HG03039 (cell line): ENCODE data around the gene EPC1.
"Not testable (repeated sequence)": the region's sequence is repeated elsewhere in the genome, so short reads cannot be mapped to it uniquely, and the experiment has no call there.

Experiments used
- ATAC-seq: cut with Tn5 transposase; IDR thresholded peaks from one replicate; pipeline ENCODE4 v1.9.1; 2021; ENCODE audit warnings: mild to moderate bottlenecking, moderate library complexity; ENCODE audit not compliant: unreplicated experiment

Gene EPC1

GRCh38 chr10:32241946-32242345 lies 105.0 kb downstream of the EPC1 start:
- ATAC-seq: no peak

- ATAC-seq: no peak
These were observed 106.5 kb downstream of the EPC1 start for GRCh38 chr10:32240471-32240870.

GRCh38 chr10:32239769-32240168 lies 107.2 kb downstream of the EPC1 start:
- no peak for ATAC-seq

DNA sequence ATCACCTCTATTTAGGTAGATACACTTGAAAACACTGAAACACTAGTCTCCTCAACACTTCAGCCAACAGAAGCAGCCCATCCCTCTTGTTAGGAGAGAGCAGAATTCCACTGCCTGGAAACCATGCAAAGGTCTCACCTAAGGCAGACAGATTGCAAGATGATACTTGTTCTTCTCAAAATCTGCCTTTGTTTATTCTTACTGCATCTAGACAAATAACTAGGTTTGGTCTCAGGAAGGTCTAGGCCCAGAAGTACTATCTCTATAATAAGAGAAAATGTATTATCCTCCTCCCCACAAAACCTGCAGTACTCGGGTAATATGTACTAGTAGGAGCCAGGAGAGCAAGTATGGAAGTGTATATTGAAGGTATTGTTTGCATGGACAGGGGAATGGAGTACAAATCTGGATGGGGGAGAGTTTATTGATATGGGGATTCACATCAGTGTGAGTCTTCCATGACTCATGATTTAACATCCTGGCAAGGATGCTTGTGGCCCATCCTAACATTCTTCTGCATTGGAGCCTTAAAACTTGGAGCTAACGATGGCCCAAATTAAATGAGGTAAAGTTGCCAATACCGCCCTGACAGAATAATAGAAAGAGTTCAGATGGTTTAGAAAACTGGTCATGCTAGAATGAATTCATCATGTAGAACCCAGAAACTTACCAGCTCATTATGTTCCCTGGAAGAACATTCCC lies 109.2 kb downstream of the EPC1 start:
- ATAC-seq: no peak

DNA sequence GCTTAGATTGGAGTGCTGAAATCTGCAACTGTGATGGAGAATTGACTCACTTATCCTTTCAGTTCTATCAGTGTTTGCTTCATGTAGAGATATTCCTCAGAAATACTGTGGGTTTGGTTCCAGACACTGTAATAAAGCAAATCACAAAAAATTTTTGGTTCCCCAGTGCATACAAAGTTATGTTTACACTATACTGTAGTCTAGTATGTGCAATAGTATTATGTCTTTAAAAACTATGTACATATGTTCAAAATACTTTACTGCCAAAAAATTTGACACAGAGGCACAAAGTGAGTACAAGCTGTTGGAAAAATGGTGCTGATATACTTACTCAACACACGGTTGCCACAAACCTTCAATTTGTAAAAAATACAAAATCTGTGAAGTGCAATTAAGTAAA lies 112.5 kb downstream of the EPC1 start:
- no peak for ATAC-seq

- ATAC-seq: not testable (repeated sequence)
These were observed 113.6 kb downstream of the EPC1 start for GRCh38 chr10:32233375-32233774.

GRCh38 chr10:32232378-32232777 lies 114.6 kb downstream of the EPC1 start:
- ATAC-seq: no peak

- not testable (repeated sequence) for ATAC-seq
These were observed 117.2 kb downstream of the EPC1 start for GRCh38 chr10:32229788-32230187.

DNA sequence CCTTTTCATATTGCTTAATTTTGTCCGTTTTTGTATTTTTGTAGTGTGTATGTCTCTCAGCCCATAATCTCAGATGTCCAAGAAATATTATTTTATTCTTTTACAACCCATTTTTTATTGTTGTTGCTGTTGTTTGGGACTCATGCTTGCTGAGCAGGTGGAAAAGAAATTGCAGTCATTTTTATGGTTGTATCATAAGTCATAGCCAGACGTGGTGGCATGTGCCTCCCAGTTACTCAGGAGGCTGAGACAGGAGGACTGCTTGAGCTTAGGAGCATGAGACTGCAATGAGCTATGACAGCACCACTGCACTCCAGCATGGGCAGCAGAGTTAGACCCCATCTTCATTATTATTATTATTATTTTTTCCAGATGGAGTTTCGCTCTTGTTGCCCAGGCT lies 117.8 kb downstream of the EPC1 start:
- ATAC-seq: no peak

GRCh38 chr10:32227802-32228201 lies 119.2 kb downstream of the EPC1 start:
- no peak for ATAC-seq

DNA sequence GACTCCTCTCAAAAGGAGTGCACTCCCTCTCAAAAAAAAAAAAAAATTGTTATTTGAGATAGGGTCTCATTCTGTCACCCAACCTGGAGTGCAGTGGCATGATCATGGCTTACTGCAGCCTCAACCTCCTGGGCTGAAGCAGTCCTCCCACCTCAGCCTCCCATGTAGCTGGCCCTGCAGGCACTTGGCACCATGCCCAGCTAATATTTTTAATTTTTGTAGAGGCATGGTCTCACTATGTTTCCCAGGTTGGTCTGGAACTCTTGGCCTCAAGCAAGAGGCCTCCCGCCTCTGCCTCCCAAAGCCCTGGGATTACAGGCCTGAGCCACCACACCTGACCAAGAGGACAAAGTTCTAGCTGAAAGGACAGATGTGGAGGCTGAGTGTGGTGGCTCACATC lies 120.3 kb downstream of the EPC1 start:
- no peak for ATAC-seq

DNA sequence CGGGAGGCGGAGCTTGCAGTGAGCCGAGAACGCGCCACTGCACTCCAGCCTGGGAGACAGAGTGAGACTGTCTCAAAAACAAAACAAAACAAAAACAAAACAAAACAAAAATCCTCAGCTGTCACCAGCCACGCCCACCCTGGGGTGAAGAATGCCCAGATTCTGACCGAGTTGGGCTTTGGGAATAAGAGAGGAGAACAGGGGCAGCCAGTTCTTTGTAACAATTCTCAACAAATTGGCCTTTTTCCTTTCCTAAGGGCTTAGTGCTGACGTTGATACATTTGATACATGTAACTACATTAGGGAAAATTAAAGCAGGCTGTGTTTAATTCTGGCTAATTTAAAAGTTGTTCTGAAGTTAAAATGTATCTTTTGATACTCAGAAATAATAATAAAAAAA lies 121.0 kb downstream of the EPC1 start:
- no peak for ATAC-seq

GRCh38 chr10:32222376-32222775 lies 124.6 kb downstream of the EPC1 start:
- not testable (repeated sequence) for ATAC-seq

DNA sequence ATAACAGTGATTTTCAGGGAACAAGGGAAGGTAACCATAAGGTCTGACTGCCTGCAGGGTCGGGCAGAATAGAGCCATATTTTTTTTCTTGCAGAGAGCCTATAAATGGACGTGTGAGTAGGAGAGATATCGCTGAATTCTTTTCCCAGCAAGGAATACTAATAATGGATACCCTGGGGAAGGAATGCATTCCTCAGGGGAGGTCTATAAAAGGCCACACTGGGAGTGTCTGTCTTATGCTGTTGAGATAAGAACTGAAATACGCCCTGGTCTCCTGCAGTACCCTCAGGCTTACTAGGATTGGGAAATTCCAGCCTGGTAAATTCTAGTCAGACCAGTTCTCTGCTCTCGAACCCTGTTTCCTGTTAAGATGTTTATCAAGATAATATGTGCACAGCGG lies 127.8 kb downstream of the EPC1 start:
- not testable (repeated sequence) for ATAC-seq

DNA sequence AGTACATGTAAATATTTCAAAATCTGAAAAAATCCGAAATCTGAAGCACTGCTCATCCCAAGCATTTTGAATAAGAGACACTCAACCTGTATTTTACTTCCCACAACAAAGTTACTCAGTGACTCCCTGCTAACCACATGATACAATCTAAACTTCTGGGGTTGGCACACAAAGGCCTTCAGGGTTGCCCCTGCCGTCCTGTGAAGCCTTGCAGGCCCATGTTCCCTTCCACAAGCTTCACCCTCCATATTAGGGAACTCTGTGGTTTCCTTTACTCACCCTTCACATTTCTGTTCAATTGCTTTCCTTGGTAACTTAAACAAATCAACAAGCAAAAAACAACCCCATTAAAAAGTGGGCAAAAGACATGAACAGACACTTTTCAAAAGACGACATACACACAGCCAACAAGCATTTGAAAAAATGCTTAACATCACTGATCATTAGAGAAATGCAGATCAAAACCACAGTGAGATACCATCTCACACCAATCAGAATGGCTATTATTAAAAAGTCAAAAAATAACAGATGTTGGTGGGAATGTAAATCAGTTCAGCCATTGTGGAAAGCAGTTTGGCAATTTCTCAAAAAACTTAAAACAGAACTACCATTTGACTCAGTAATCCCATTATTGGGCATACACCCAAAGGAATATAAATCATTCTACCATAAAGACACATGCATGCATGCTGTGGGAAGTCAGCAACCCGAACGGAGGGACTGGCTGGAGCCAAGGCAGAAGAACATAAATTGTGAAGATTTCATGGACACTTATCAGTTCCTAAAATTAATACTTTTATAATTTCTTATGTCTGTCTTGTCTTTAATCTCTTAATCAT lies 128.5 kb downstream of the EPC1 start:
- not testable (repeated sequence) for ATAC-seq
